RWPE1 (cell line): ENCODE data around the gene RNF144A.

Experiments used
- CTCF ChIA-PET: fragments of 350-600 bp; sonication (Branson Sonifier 250); formaldehyde crosslinking; extraction: SDS; loops from one replicate; lab custom pipeline; 2021; lab: Yijun Ruan, JAX
- POLR2A ChIA-PET: fragments of 400-600 bp; formaldehyde crosslinking; extraction: SDS; loops from one replicate; lab custom pipeline; 2020; ENCODE audit warnings: antibody characterized with exemption; ENCODE audit not compliant: low non-redundant PET; lab: Yijun Ruan, JAX
- DNase-seq: peaks from one replicate; pipeline ENCODE4 v3.0.0; 2012; ENCODE audit warnings: low spot score
- H3K27ac ChIP-seq: fragments of 450-650 bp; 2 replicates; pipeline ENCODE4 v1.5.1; 2017
- TF ChIP-seq, protein P1 (sequence below): fragments of 450-650 bp; conservative IDR thresholded peaks from 2 replicates; pipeline ENCODE4 v1.5.1; 2017; ENCODE audit warnings: low read depth, mild to moderate bottlenecking

RNF144A gene

DNA sequence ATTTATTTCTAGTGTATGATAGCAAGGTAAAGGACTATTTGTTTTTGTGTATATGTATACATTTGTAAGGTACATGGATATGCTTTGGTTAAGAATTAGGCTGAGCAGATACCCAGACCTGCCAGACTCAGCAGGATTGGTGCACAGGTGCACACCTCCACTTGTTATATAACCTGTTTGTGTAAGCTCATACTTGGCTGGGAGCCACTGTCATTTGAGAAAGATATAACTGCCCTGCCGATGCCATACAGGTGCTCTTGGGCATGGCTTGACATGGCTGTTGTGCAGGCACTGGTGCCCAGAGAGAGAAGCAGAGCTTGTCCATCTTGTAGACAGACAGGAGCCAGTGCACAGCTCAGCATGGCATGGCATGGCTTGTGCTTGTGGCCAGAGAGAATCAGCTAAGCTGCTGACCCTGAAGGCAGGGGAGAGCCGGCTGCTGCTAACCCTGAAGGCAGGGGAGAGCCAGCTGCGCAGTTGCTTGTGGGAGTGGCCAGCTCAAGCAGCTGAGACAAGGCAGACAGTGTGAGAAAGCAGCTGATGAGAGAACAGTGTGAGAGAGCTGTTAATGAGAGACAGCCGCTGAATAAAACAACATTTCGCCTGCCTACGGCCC lies 136.5 kb downstream of the RNF144A start:
- no peak for DNase-seq

DNA sequence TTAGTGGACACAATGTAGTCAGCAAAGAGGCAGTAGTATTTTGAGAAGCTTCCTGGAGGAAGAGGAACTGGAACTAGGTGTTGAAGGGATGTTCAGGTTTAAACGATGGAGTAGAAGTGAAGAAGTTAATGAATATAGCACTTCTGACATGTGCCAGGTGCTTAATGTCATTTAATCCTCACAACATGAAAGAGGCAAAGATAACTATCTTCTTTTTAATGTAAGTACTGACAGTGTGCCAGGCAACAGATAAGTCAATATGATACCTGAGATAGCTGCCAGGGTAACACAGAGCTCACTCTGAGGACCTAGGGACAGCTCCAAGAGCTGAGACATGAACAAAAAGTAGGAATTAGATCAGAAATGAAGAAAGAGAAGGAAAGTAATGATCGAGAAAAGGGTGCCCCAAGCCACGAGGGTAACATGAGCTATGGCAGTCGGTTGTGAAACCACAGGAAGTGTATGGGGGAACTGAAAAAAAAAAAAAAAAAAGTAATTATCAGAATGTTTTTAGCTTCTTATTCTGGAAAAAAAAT lies 140.7 kb downstream of the RNF144A start:
- POLR2A ChIA-PET = no interaction called here
- DNase-seq = no peak
- CTCF ChIA-PET = no interaction called here
- TF ChIP-seq, protein P1, sequence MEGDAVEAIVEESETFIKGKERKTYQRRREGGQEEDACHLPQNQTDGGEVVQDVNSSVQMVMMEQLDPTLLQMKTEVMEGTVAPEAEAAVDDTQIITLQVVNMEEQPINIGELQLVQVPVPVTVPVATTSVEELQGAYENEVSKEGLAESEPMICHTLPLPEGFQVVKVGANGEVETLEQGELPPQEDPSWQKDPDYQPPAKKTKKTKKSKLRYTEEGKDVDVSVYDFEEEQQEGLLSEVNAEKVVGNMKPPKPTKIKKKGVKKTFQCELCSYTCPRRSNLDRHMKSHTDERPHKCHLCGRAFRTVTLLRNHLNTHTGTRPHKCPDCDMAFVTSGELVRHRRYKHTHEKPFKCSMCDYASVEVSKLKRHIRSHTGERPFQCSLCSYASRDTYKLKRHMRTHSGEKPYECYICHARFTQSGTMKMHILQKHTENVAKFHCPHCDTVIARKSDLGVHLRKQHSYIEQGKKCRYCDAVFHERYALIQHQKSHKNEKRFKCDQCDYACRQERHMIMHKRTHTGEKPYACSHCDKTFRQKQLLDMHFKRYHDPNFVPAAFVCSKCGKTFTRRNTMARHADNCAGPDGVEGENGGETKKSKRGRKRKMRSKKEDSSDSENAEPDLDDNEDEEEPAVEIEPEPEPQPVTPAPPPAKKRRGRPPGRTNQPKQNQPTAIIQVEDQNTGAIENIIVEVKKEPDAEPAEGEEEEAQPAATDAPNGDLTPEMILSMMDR = no peak
- no peak overlapping the region for H3K27ac ChIP-seq

More for the DNA sequence above, 136.5 kb downstream of the RNF144A start:
- POLR2A ChIA-PET = no interaction called here
- TF ChIP-seq, protein P1 = no peak
- CTCF ChIA-PET = interaction anchor here (0.6 to 2.2 kb wide), 2 partner anchors 10 to 31 kb away, joined by 6 to 8 read pairs; no protein-coding TSS in a partner anchor
- no peak overlapping the region for H3K27ac ChIP-seq

DNA sequence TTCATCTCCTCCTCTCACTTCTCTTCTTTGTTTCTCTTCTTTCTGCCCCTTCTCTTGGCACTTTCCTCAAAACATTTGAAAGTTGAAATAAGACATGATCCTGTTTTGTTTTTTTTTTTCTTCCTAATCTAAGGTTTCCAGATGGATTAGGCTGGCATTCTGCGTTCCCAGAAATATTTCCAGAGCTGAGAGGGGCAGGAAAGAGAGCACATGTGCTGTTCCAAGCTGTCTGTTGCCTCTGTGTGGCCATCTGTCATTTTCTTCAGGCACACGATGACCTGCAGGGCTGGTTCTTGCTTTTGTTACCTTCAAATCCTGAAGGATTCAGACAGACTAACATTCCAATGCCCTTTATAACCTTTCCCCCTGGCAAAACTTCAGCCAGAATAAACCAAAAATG lies 142.9 kb downstream of the RNF144A start:
- no peak for DNase-seq
- H3K27ac ChIP-seq = no peak overlapping the region
- POLR2A ChIA-PET = no interaction called here
- CTCF ChIA-PET = no interaction called here
- TF ChIP-seq, protein P1 = no peak

DNA sequence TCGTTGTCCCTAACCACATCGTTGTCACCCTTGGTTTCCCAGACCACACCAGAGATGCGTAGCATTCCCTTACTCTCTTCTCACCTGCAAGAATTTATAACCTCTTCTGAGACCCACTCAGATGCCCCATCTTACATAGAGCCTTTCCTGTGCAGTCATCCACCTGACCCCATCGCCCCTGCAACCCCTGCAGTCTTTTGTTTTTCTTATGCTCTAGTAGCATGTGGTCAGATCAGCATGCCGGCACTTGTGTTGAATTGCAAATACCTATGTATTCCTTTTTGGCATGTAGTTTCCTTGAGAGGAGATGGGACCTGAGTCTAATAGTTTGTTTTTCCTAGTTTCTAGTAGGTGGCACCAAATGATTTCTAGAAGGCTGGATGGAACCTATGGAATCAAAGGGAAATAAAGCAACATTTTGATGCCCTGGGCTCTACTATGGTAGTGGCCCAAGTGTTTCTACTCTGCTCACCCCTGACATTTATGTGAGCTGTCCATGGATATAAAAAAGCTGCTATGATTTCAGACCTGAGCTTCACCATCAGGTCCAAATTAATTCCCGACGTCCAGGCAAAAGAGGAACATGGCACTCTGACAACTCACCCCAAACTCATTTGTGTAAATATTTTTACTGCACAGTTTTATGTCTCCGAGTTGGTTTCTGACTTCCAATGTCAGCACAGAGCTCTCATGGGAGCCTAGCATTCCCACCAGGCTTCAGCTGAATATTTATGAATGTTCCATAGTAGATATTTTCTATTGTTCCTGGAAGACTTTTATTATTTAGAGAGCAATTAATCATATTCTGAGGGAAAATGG lies 143.6 kb downstream of the RNF144A start:
- no peak for DNase-seq
- H3K27ac ChIP-seq = no peak overlapping the region
- TF ChIP-seq, protein P1 = no peak
- ChIA-PET CTCF (no interaction called here), POLR2A (no interaction called here)

DNA sequence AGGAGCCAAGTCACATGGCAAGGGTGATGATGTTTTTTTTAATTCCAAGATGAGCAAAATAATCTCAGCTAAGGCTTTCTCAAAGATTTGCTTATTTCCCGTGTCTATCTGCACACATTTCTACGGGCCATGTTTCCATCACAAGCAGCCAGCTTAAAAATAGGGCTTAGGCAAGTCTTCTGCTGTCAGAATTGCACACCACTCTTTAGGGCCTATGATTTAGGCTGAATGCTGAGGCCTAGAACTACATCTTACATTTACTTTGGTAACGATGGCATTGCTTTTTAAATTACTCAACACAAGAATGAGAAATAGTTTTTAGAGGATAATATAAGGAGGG lies 144.2 kb downstream of the RNF144A start:
- CTCF ChIA-PET = interaction anchor here (0.6 kb wide), 1 partner anchor 308 kb away, joined by 3 read pairs; no protein-coding TSS in a partner anchor

DNA sequence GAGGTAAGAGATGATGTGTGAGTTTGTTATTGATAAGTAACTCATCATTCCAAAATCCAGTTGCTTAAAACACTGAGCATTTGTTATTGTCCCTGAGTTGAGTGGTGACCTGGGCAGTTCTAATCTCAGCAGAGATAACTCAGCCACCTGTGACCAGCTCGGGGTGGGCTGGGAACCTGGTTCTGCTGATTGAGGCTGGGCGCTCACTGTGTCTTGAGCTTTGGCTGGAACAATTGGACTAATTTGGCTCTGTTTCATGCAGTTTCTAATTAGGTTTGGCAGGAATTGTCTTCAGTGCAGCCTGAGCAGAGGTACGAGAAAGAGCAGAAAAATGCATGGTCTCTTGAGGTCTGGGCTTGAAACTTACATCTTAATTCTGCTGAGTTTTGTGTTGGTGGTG lies 144.7 kb downstream of the RNF144A start:
- no peak overlapping the region for H3K27ac ChIP-seq
- POLR2A ChIA-PET = no interaction called here

More for the DNA sequence above, 144.2 kb downstream of the RNF144A start:
- no peak overlapping the region for H3K27ac ChIP-seq
- POLR2A ChIA-PET = no interaction called here
- no peak for DNase-seq
- TF ChIP-seq, protein P1 = no peak

More for the DNA sequence above, 144.7 kb downstream of the RNF144A start:
- CTCF ChIA-PET = interaction anchor here (0.6 kb wide), 1 partner anchor 307 kb away, joined by 3 read pairs; no protein-coding TSS in a partner anchor
- DNase-seq = no peak
- TF ChIP-seq, protein P1 = no peak
